Stomach (tissue), 9 donors: ENCODE data around the gene NUMB. TPM values are rescaled to one million over a fixed set of nuclear protein-coding genes. Genes with fewer than 3 reads are reported as not detected.

Experiments
- DNase-seq, 2 donors: peaks; one replicate each; pipeline versions ENCODE4 v3.0.0 to v3.0.0-alpha.2; 2013 to 2019
- H3K27ac ChIP-seq, 5 donors: fragments of 200-600 bp in 4 of 5; sonication (generic) in 4 of 5; one replicate each; pipeline ENCODE4 v1.5.1; 2013 to 2019; ENCODE audit warnings: mild to moderate bottlenecking in 1 of 5, moderate library complexity in 1 of 5
- H3K27me3 ChIP-seq, 3 donors: fragments of 200-600 bp; sonication (generic); one replicate each; pipeline ENCODE4 v1.5.1; 2017 to 2019; ENCODE audit warnings: mixed run types in 1 of 3
- H3K36me3 ChIP-seq, 4 donors: fragments of 200-600 bp; sonication (generic); 1 replicate in 3 of 4; 2 replicates in 1 of 4; pipeline ENCODE4 v1.5.1; 2016 to 2019
- H3K4me1 ChIP-seq, 4 donors: fragments of 200-600 bp; sonication (generic); one replicate each; pipeline ENCODE4 v1.5.1; 2016 to 2019
- H3K4me3 ChIP-seq, 4 donors: fragments of 200-600 bp; sonication (generic) in 3 of 4; one replicate each; pipeline ENCODE4 v1.5.1; 2016 to 2019; ENCODE audit warnings: mild to moderate bottlenecking in 1 of 4
- H3K9me3 ChIP-seq, 4 donors: fragments of 200-600 bp; sonication (generic); one replicate each; pipeline ENCODE4 v1.5.1; 2016 to 2019
- CTCF ChIP-seq, 7 experiments: fragments of 450-650 bp in 4 of 7; fragments of 200-600 bp in 3 of 7; sonication (generic) in 3 of 7; IDR thresholded peaks; one replicate each; pipeline ENCODE4 v1.5.1; 2016 to 2019; ENCODE audit warnings: antibody characterized with exemption in 7 of 7, control low read depth in 2 of 7, mild to moderate bottlenecking in 1 of 7
- EP300 ChIP-seq: sonication (generic); formaldehyde crosslinking; IDR thresholded peaks from one replicate; pipeline ENCODE4 v1.6.1; 2017; ENCODE audit warnings: antibody characterized with exemption
- POLR2A ChIP-seq, 4 donors: fragments of 450-650 bp; IDR thresholded peaks; one replicate each; pipeline ENCODE4 v1.6.1; 2016; ENCODE audit warnings: antibody characterized with exemption in 4 of 4, control low read depth in 2 of 4, mild to moderate bottlenecking in 1 of 4, moderate library complexity in 1 of 4
- POLR2AphosphoS5 ChIP-seq, 3 donors: sonication (generic); formaldehyde crosslinking; IDR thresholded peaks; one replicate each; pipeline ENCODE4 v1.6.1; 2016; ENCODE audit warnings: antibody characterized with exemption in 3 of 3
- WGBS, 5 donors: extraction: QIAGEN DNeasy Blood & Tissue Kit in 3 of 5; methylation state at CpG; one replicate each; pipeline versions ENCODE4 v1.1.5 to v1.1.7; 2013 to 2018; 5-methylcytosine and 5-hydroxymethylcytosine counted together
- intact Hi-C: fragments of 100-400 bp; cut with DNase I; formaldehyde crosslinking; loops from one replicate; pipeline ENCODE4 v1.15.1; 2023; ENCODE audit warnings: low total_unique reads
- polyA plus RNA-seq, 3 donors: library from polyadenylated mRNA; stranded (reverse); fragments of 200-250 nt; gene quantifications; one replicate each; pipeline ENCODE4 v1.2.3, GENCODE V29; 2013
- total RNA-seq, 5 donors: library from RNA; depleted of rRNA; stranded (reverse); fragments of >200 nt; gene quantifications; one replicate each; pipeline versions ENCODE4 v1.1.0 to v1.2.3, GENCODE V29; 2014 to 2016
- donor health status: healthy with polysubstance abuse.
- donor health status: Bipolar disorder and iron deficiency.
- donor health status: healthy.

Gene NUMB
- total and polyA plus RNA-seq, 8 donors: 26.4 to 135 (median 50.0) TPM

GRCh38 chr14:73280903-73281302 lies 177.4 kb downstream of the NUMB start:
- no peak overlapping the region for H3K4me3 ChIP-seq
- H3K9me3 ChIP-seq: no peaks in the 10 kb centered on the region
- no peaks in the 10 kb centered on the region for H3K4me1 ChIP-seq
- H3K27me3 ChIP-seq: no peaks in the 10 kb centered on the region
- no peak overlapping the region for H3K27ac ChIP-seq
- intact Hi-C loops: no loop called here
- TF ChIP-seq CTCF (IDR thresholded peaks at IDR 0.05): no peak
- no peak for TF ChIP-seq POLR2AphosphoS5 (IDR thresholded peaks at IDR 0.05)
- TF ChIP-seq POLR2A (IDR thresholded peaks at IDR 0.05): no peak
- TF ChIP-seq EP300: no peak
- 93 to 99% (median 97%) methylated on average over 4 to 5 of the region's 5 CpGs for WGBS, 5 donors
- H3K36me3 ChIP-seq: peaks cover 46 to 100% (median 98%) of the 10 kb centered on the region in 4 donors
- no peak for DNase-seq

DNA sequence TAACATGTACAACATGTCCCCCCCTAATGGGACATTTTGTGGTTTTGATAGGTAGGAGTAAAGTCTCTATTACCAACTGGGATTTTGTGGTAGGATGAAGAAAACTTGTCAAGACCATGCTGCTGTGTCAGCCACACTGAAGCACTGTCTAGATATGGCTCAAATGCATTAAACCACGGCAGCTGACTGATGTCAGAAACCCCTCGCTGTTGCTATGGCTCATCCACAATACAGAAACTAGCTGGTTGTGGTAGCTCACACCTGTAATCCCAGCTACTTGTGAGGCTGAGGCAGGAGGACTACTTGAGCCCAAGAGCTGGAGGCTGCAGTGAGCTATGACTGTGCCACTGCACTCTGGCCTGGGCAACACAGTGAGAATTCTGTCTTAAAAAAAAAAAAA lies 181.0 kb downstream of the NUMB start:
- DNase-seq: no peak
- Histone ChIP-seq H3K4me3 (no peak overlapping the region), H3K4me1 (peaks cover 0 to 7% (median 0%) of the 10 kb centered on the region in 4 donors), H3K27me3 (no peaks in the 10 kb centered on the region), H3K27ac (no peak overlapping the region), H3K9me3 (no peaks in the 10 kb centered on the region), H3K36me3 (peaks cover 46 to 100% (median 98%) of the 10 kb centered on the region in 4 donors)
- WGBS, 5 donors: 86 to 100% (median 97%) methylated on average over 2 of the region's 2 CpGs
- TF ChIP-seq POLR2A (IDR thresholded peaks at IDR 0.05) (no peak), EP300 (no peak), CTCF (IDR thresholded peaks at IDR 0.05) (no peak), POLR2AphosphoS5 (IDR thresholded peaks at IDR 0.05) (no peak)
- intact Hi-C loops: no loop called here

- WGBS, 5 donors: 92 to 95% (median 94%) methylated on average over 7 of the region's 7 CpGs
- intact Hi-C loops: no loop called here
- peaks cover 0 to 11% (median 0%) of the 10 kb centered on the region in 4 donors for H3K4me1 ChIP-seq
- no peaks in the 10 kb centered on the region for H3K27me3 ChIP-seq
- no peak overlapping the region for H3K4me3 ChIP-seq
- H3K27ac ChIP-seq: no peak overlapping the region
- DNase-seq: no peak
- peaks cover 41 to 98% (median 96%) of the 10 kb centered on the region in 4 donors for H3K36me3 ChIP-seq
- H3K9me3 ChIP-seq: no peaks in the 10 kb centered on the region
- no peak for TF ChIP-seq POLR2AphosphoS5 (IDR thresholded peaks at IDR 0.05)
- no peak for TF ChIP-seq EP300
- no peak for TF ChIP-seq CTCF (IDR thresholded peaks at IDR 0.05)
- no peak for TF ChIP-seq POLR2A (IDR thresholded peaks at IDR 0.05)
Observed at GRCh38 chr14:73276836-73277235, 181.5 kb downstream of the NUMB start.

DNA sequence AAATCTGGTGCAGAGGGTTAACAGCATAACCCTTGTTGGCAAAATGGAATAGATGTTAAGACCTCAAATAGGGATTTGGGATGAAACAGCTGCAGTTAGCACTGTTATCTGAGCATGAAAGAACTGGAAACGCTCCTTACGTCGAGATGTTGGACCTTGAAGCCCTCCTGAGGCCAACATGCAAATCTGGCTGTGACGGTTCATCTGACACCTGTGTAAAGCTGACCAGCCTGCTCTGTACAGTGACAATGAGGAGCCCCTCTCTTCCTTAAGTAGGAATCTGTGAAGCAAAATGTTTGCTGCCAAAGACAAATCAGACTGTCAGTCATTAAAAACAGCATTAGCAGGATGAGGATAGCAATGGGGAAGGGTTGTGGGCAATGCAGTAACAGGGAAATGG lies 184.5 kb downstream of the NUMB start:
- no peak overlapping the region for H3K4me3 ChIP-seq
- H3K27ac ChIP-seq: no peak overlapping the region
- TF ChIP-seq POLR2AphosphoS5 (IDR thresholded peaks at IDR 0.05) (no peak), CTCF (IDR thresholded peaks at IDR 0.05) (no peak), EP300 (no peak), POLR2A (IDR thresholded peaks at IDR 0.05) (no peak)
- H3K36me3 ChIP-seq: peaks cover 28 to 69% (median 67%) of the 10 kb centered on the region in 4 donors
- intact Hi-C loops: no loop called here
- DNase-seq: no peak
- H3K4me1 ChIP-seq: peaks cover 10 to 25% (median 14%) of the 10 kb centered on the region in 4 donors
- no peaks in the 10 kb centered on the region for H3K27me3 ChIP-seq
- 79 to 88% (median 83%) methylated on average over 4 of the region's 4 CpGs for WGBS, 5 donors
- H3K9me3 ChIP-seq: no peaks in the 10 kb centered on the region
